ENCODE data around the gene BCAS3. TPM values are rescaled to one million over a fixed set of nuclear protein-coding genes. Genes with fewer than 3 reads are reported as not detected.

BCAS3 gene
- total RNA-seq, 1 experiment from 2014 or later: 14.4 TPM

DNA sequence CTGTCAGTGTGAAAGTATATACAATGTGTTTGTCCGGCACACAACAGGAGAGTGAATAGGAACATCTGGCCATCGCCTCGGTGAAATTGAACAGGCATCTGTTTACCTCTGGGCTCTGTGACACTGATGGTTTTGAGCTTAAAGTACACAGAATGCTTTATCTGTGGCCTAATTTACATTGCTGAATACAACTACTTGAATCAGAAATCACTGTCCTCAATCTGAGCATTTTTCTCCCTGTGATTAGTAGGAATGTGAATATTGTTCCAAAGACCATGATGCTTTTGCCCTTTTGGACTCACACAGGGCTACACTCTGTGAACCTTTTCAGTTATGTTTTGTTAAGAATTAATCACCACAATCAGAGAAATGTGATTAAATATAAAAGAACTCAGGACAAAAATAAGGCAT, 399.0 kb downstream of the BCAS3 start:
- BruUV-seq (replicated peaks): no TSS peak
- POLR2A ChIA-PET (ENCODE audit: low non-redundant PET): no interaction called here
- CTCF ChIA-PET: no interaction called here

GRCh38 chr17:61081959-61082358, 404.3 kb downstream of the BCAS3 start:
- BruUV-seq (replicated peaks): no TSS peak
- POLR2A ChIA-PET (ENCODE audit: low non-redundant PET): no interaction called here
- H3K27me3 ChIP-seq (replicated peaks; ENCODE audit: insufficient read depth, low read depth, low read length, poor library complexity): no peaks in the 10 kb centered on the region

More for the DNA sequence above, 399.0 kb downstream of the BCAS3 start:
- Histone ChIP-seq H3K27ac (ENCODE audit: low read depth, low read length, poor library complexity, severe bottlenecking) (no peak overlapping the region), H3K4me1 (ENCODE audit: insufficient read depth, low read length, poor library complexity, severe bottlenecking) (no peaks in the 10 kb centered on the region), H3K36me3 (ENCODE audit: insufficient read depth, low read length, poor library complexity, severe bottlenecking) (no peaks in the 10 kb centered on the region), H3K4me3 (ENCODE audit: low read depth, low read length, poor library complexity, severe bottlenecking) (no peak overlapping the region), H3K27me3 (replicated peaks; ENCODE audit: insufficient read depth, low read depth, low read length, poor library complexity) (no peaks in the 10 kb centered on the region), H3K9me3 (ENCODE audit: low read depth, low read length, poor library complexity, severe bottlenecking) (no peaks in the 10 kb centered on the region)
- intact Hi-C loops (cut with micrococcal nuclease; ENCODE audit: unreplicated experiment): no loop called here
- DNase-seq (ENCODE audit: low spot score): no peak
- no peak for TF ChIP-seq EZH2 (IDR thresholded peaks at IDR 0.05; ENCODE audit: borderline replicate concordance, low read depth, low read length, poor library complexity, severe bottlenecking)
- TF ChIP-seq, protein P1, sequence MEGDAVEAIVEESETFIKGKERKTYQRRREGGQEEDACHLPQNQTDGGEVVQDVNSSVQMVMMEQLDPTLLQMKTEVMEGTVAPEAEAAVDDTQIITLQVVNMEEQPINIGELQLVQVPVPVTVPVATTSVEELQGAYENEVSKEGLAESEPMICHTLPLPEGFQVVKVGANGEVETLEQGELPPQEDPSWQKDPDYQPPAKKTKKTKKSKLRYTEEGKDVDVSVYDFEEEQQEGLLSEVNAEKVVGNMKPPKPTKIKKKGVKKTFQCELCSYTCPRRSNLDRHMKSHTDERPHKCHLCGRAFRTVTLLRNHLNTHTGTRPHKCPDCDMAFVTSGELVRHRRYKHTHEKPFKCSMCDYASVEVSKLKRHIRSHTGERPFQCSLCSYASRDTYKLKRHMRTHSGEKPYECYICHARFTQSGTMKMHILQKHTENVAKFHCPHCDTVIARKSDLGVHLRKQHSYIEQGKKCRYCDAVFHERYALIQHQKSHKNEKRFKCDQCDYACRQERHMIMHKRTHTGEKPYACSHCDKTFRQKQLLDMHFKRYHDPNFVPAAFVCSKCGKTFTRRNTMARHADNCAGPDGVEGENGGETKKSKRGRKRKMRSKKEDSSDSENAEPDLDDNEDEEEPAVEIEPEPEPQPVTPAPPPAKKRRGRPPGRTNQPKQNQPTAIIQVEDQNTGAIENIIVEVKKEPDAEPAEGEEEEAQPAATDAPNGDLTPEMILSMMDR (conservative IDR thresholded peaks at IDR 0.05; ENCODE audit: low read depth, low read length): no peak

DNA sequence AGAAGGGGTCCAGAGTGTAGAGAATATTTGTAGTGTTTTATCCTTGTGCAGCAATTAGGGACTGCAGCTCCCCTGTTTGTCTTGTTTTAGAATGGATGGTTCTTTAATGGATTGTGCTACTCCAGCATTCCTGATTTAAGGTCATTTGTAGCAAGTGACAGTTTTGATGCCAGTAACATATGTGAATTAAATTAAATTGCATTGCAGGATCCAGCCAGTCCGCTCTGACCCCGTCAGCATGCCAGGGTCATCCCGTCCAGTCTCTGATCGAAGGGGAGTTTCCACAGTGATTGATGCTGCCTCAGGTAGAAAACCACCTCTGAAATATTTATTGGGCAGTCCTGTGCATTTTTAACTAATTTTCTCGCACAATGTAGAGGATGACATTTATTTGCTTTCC, 406.6 kb downstream of the BCAS3 start:
- DNase-seq (ENCODE audit: low spot score): no peak
- Histone ChIP-seq H3K4me1 (ENCODE audit: insufficient read depth, low read length, poor library complexity, severe bottlenecking) (no peaks in the 10 kb centered on the region), H3K4me3 (ENCODE audit: low read depth, low read length, poor library complexity, severe bottlenecking) (no peak overlapping the region), H3K36me3 (ENCODE audit: insufficient read depth, low read length, poor library complexity, severe bottlenecking) (no peaks in the 10 kb centered on the region), H3K27me3 (replicated peaks; ENCODE audit: insufficient read depth, low read depth, low read length, poor library complexity) (no peaks in the 10 kb centered on the region), H3K27ac (ENCODE audit: low read depth, low read length, poor library complexity, severe bottlenecking) (no peak overlapping the region), H3K9me3 (ENCODE audit: low read depth, low read length, poor library complexity, severe bottlenecking) (no peaks in the 10 kb centered on the region)
- no TSS peak for BruUV-seq (replicated peaks)
- TF ChIP-seq, protein P1 (conservative IDR thresholded peaks at IDR 0.05; ENCODE audit: low read depth, low read length): no peak
- TF ChIP-seq EZH2 (IDR thresholded peaks at IDR 0.05; ENCODE audit: borderline replicate concordance, low read depth, low read length, poor library complexity, severe bottlenecking): no peak
- intact Hi-C loops (cut with micrococcal nuclease; ENCODE audit: unreplicated experiment): no loop called here
- CTCF ChIA-PET: no interaction called here
- POLR2A ChIA-PET (ENCODE audit: low non-redundant PET): no interaction called here

More at GRCh38 chr17:61081959-61082358, 404.3 kb downstream of the BCAS3 start:
- TF ChIP-seq EZH2 (IDR thresholded peaks at IDR 0.05; ENCODE audit: borderline replicate concordance, low read depth, low read length, poor library complexity, severe bottlenecking): no peak
- TF ChIP-seq, protein P1 (conservative IDR thresholded peaks at IDR 0.05; ENCODE audit: low read depth, low read length): no peak
- intact Hi-C loops (cut with micrococcal nuclease; ENCODE audit: unreplicated experiment): no loop called here
- CTCF ChIA-PET: no interaction called here
- H3K27ac ChIP-seq (ENCODE audit: low read depth, low read length, poor library complexity, severe bottlenecking): no peak overlapping the region
- H3K4me1 ChIP-seq (ENCODE audit: insufficient read depth, low read length, poor library complexity, severe bottlenecking): no peaks in the 10 kb centered on the region
- H3K9me3 ChIP-seq (ENCODE audit: low read depth, low read length, poor library complexity, severe bottlenecking): no peaks in the 10 kb centered on the region
- H3K36me3 ChIP-seq (ENCODE audit: insufficient read depth, low read length, poor library complexity, severe bottlenecking): no peaks in the 10 kb centered on the region
- H3K4me3 ChIP-seq (ENCODE audit: low read depth, low read length, poor library complexity, severe bottlenecking): no peak overlapping the region
- DNase-seq (ENCODE audit: low spot score): no peak

Measured in A673 (cell line).